HL-60 (cell line): ENCODE results near the gene PCCA.

Experiments
- CTCF ChIP-seq: IDR thresholded peaks from one replicate; pipeline ENCODE4 v1.5.1; 2011; ENCODE audit warnings: low read length, control low read depth, inconsistent platforms; ENCODE audit not compliant: insufficient read depth
- GABPA ChIP-seq: IDR thresholded peaks from 2 replicates; pipeline ENCODE4 v1.6.1; 2012; ENCODE audit warnings: low read depth

GRCh38 chr13:100502446-100502845 lies 413.6 kb downstream of the PCCA start:
- no peak for TF ChIP-seq CTCF
- TF ChIP-seq GABPA = no peak
